ENCODE measurements around the gene RDH16.

Gene RDH16

DNA sequence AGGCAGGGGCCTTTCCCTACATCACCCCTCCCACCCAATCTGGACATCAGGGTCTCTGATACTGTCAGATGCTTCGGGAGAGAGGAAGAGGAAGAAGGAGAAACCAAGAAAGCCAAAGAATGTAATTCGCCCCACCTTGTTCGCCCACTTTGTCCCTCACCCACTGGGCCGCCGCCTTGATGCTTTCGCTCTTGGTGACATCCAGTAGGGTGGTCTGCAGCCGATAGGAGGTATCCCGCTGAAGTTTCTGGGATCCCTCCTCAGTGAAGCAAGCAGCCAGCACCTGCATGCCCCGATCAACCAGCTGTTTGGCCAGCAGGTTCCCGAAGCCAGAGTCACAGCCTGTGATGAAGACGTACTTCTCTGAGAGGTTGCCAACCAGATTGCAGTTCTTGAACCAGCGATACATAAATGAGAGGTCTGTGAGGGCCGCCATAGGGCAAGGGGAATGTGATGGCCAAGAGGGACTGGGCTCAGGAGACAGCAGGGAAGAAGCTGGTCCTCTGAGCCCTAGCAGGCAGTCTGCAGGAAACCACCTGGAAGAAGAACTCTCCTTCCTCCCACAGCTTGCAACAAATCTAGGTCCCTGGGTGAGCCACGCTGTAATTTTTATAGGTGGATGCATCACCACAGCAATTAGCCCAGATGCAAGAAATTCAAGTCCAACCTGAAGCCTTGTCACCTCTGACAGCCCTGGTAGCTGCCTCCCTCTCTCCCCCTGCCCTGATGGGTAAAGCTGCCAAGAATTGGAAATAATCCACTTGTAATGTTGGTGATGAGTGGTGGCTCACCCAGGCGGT, 23.4 kb downstream of the RDH16 start, which contains the start of gene SDR9C7:
Gene SDR9C7 (minus strand): TSS at position 583 of the 800 bp plus-strand sequence. CDS start 147 bp downstream, at position 436.
- TF ChIP-seq EZH2 (IDR thresholded peaks at IDR 0.05; ENCODE audit: borderline replicate concordance, low read length): no peak
- TF ChIP-seq, protein P1, sequence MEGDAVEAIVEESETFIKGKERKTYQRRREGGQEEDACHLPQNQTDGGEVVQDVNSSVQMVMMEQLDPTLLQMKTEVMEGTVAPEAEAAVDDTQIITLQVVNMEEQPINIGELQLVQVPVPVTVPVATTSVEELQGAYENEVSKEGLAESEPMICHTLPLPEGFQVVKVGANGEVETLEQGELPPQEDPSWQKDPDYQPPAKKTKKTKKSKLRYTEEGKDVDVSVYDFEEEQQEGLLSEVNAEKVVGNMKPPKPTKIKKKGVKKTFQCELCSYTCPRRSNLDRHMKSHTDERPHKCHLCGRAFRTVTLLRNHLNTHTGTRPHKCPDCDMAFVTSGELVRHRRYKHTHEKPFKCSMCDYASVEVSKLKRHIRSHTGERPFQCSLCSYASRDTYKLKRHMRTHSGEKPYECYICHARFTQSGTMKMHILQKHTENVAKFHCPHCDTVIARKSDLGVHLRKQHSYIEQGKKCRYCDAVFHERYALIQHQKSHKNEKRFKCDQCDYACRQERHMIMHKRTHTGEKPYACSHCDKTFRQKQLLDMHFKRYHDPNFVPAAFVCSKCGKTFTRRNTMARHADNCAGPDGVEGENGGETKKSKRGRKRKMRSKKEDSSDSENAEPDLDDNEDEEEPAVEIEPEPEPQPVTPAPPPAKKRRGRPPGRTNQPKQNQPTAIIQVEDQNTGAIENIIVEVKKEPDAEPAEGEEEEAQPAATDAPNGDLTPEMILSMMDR (IDR thresholded peaks at IDR 0.05; ENCODE audit: low read length): no peak
- no peak within 1 kb of the TSS for H3K27ac ChIP-seq (ENCODE audit: low read depth, low read length, poor library complexity, severe bottlenecking)
- H4K20me1 ChIP-seq (ENCODE audit: insufficient read depth, low read length): no peaks in the 10 kb centered on the region
- no peaks in the 10 kb centered on the region for H3K9me2 ChIP-seq (ENCODE audit: low read depth, low read length)
- no peaks in the 10 kb centered on the region for H3K79me2 ChIP-seq (ENCODE audit: insufficient read depth, low read length)
- H2AFZ ChIP-seq (ENCODE audit: low read length): no peak within 1 kb of the TSS
- H3K36me3 ChIP-seq (ENCODE audit: insufficient read depth, low read length): no peaks in the 10 kb centered on the region
- H3K4me3 ChIP-seq (ENCODE audit: low read depth, low read length, poor library complexity, severe bottlenecking): no peak within 1 kb of the TSS
- H3K9me3 ChIP-seq (ENCODE audit: low read length): no peaks in the 10 kb centered on the region
- no peak within 1 kb of the TSS for H3K4me2 ChIP-seq (ENCODE audit: low read length)
- H3K9ac ChIP-seq (ENCODE audit: low read length): no peak within 1 kb of the TSS
- no peaks in the 10 kb centered on the region for H3F3A ChIP-seq (ENCODE audit: insufficient read depth, low read length)
- H3K4me1 ChIP-seq (ENCODE audit: insufficient read depth, low read length, severe bottlenecking): peaks cover 7% of the 10 kb centered on the region
- H3K27me3 ChIP-seq (ENCODE audit: insufficient read depth, low read length): no peaks in the 10 kb centered on the region

DNA sequence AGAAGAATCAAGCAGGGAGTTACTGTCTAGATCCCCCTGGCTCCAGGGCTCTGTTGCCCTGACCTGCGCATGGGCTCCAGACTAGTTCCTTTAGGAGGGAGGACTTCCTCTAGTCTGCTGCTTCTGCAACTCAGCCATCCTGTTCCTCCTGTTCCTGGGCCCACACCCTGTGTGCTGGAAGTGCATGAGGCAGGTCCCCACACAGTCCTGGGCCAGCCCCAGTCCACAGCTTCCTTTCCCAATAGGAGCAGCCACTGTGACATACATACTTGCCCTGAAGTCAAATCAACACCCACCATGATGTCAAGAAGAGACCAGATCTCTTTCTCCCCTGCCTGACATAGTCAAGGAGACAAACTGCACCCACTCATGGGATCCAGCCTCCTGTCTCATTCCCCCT, 24.5 kb downstream of the RDH16 start:
- no peaks in the 10 kb centered on the region for H3K27me3 ChIP-seq (ENCODE audit: insufficient read depth, low read length)
- no peak overlapping the region for H3K27ac ChIP-seq (ENCODE audit: low read depth, low read length, poor library complexity, severe bottlenecking)
- no peak overlapping the region for H3K4me3 ChIP-seq (ENCODE audit: low read depth, low read length, poor library complexity, severe bottlenecking)
- no peak overlapping the region for H3K4me2 ChIP-seq (ENCODE audit: low read length)
- no peak overlapping the region for H2AFZ ChIP-seq (ENCODE audit: low read length)
- no peaks in the 10 kb centered on the region for H3K9me2 ChIP-seq (ENCODE audit: low read depth, low read length)
- H3K9ac ChIP-seq (ENCODE audit: low read length): no peak overlapping the region
- peaks cover 7% of the 10 kb centered on the region for H3K4me1 ChIP-seq (ENCODE audit: insufficient read depth, low read length, severe bottlenecking)
- H3K79me2 ChIP-seq (ENCODE audit: insufficient read depth, low read length): no peaks in the 10 kb centered on the region
- H3K9me3 ChIP-seq (ENCODE audit: low read length): no peaks in the 10 kb centered on the region
- H4K20me1 ChIP-seq (ENCODE audit: insufficient read depth, low read length): no peaks in the 10 kb centered on the region
- no peaks in the 10 kb centered on the region for H3F3A ChIP-seq (ENCODE audit: insufficient read depth, low read length)
- no peaks in the 10 kb centered on the region for H3K36me3 ChIP-seq (ENCODE audit: insufficient read depth, low read length)
- no peak for TF ChIP-seq EZH2 (IDR thresholded peaks at IDR 0.05; ENCODE audit: borderline replicate concordance, low read length)
- TF ChIP-seq, protein P1 (IDR thresholded peaks at IDR 0.05; ENCODE audit: low read length): no peak

DNA sequence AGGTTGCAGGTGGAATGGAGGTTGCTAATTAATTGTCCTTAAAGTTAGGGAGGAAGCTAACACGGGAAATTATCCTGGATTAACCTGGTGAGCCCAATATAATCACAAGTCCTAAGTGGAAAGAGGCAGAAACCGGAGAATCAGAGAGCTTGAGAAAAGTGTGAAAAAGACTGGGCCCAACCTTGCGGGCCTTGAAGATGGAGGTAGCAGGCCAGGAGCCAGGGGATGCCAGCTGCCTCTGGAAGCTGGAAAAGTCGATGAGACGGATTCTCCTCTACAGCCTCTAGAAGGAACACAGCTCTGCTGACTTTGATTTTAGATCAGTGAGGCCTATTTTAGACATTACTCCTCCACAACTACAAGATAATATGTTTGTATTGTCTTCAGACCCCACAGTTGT, 25.3 kb downstream of the RDH16 start:
- no peak overlapping the region for H3K4me2 ChIP-seq (ENCODE audit: low read length)
- no peak overlapping the region for H3K4me3 ChIP-seq (ENCODE audit: low read depth, low read length, poor library complexity, severe bottlenecking)
- no peaks in the 10 kb centered on the region for H3K9me3 ChIP-seq (ENCODE audit: low read length)
- no peaks in the 10 kb centered on the region for H3K36me3 ChIP-seq (ENCODE audit: insufficient read depth, low read length)
- no peaks in the 10 kb centered on the region for H3K9me2 ChIP-seq (ENCODE audit: low read depth, low read length)
- no peaks in the 10 kb centered on the region for H4K20me1 ChIP-seq (ENCODE audit: insufficient read depth, low read length)
- peaks cover 7% of the 10 kb centered on the region for H3K4me1 ChIP-seq (ENCODE audit: insufficient read depth, low read length, severe bottlenecking)
- no peak overlapping the region for H3K9ac ChIP-seq (ENCODE audit: low read length)
- H3F3A ChIP-seq (ENCODE audit: insufficient read depth, low read length): no peaks in the 10 kb centered on the region
- no peaks in the 10 kb centered on the region for H3K79me2 ChIP-seq (ENCODE audit: insufficient read depth, low read length)
- H3K27ac ChIP-seq (ENCODE audit: low read depth, low read length, poor library complexity, severe bottlenecking): no peak overlapping the region
- TF ChIP-seq, protein P1 (IDR thresholded peaks at IDR 0.05; ENCODE audit: low read length): no peak
- no peak for TF ChIP-seq EZH2 (IDR thresholded peaks at IDR 0.05; ENCODE audit: borderline replicate concordance, low read length)
- H2AFZ ChIP-seq (ENCODE audit: low read length): no peak overlapping the region
- no peaks in the 10 kb centered on the region for H3K27me3 ChIP-seq (ENCODE audit: insufficient read depth, low read length)

Measured in OCI-LY1 (cell line).